ENCODE measurements around the gene UBXN1.

UBXN1 gene

GRCh38 chr11:62632492-62632891 is 46.4 kb downstream of the UBXN1 start:
- DNase-seq = no peak

GRCh38 chr11:62627713-62628112 is 51.2 kb downstream of the UBXN1 start:
- DNase-seq = no peak

Measured in activated CD4-positive, alpha-beta T cell treated with anti-CD3 and anti-CD28 coated beads, Interleukin-2, amount 50 U/mL, for 1 hour (primary cell).